Psoas muscle (tissue), 8 donors: ENCODE data around the gene ALK. TPM values are rescaled to one million over a fixed set of nuclear protein-coding genes. Genes with fewer than 3 reads are reported as not detected.

ENCODE experiments used
- ATAC-seq, 4 donors: fragments of 200-7000 bp; cut with Tn5 transposase; one replicate each; pipeline ENCODE4 v1.9.1; 2020; ENCODE audit warnings: moderate library complexity in 3 of 4, mild to moderate bottlenecking in 2 of 4
- DNase-seq, 2 donors: peaks; one replicate each; pipeline ENCODE4 v3.0.0-alpha.2; 2020
- H3K27ac ChIP-seq: fragments of 200-600 bp; one replicate; pipeline ENCODE4 v1.8.0; 2022
- H3K27me3 ChIP-seq, 3 donors: fragments of 200-600 bp in 1 of 3; one replicate each; pipeline versions ENCODE4 v1.6.1 to v1.8.0; 2013 to 2022; ENCODE audit warnings: low read length in 2 of 3, mild to moderate bottlenecking in 2 of 3, moderate library complexity in 1 of 3; ENCODE audit not compliant: insufficient read depth in 3 of 3
- H3K36me3 ChIP-seq, 2 donors: fragments of 200-600 bp in 1 of 2; one replicate each; pipeline versions ENCODE4 v1.6.1 to v1.8.0; 2013 to 2022; ENCODE audit warnings: low read depth in 1 of 2, mild to moderate bottlenecking in 1 of 2, moderate library complexity in 1 of 2; ENCODE audit not compliant: insufficient read depth in 1 of 2
- H3K4me1 ChIP-seq: fragments of 200-600 bp; one replicate; pipeline ENCODE4 v1.8.0; 2022
- H3K4me3 ChIP-seq: fragments of 200-600 bp; one replicate; pipeline ENCODE4 v1.8.0; 2022; ENCODE audit warnings: mild to moderate bottlenecking
- H3K9me3 ChIP-seq: fragments of 200-600 bp; one replicate; pipeline ENCODE4 v1.8.0; 2022
- WGBS, 3 donors: extraction: QIAGEN DNeasy Blood & Tissue Kit; methylation state at CpG; one replicate each; pipeline versions ENCODE4 v1.1.6 to v1.1.7; 2013; 5-methylcytosine and 5-hydroxymethylcytosine counted together
- intact Hi-C, 2 donors: fragments of 100-400 bp; cut with DNase I; formaldehyde crosslinking; loops; one replicate each; pipeline versions ENCODE4 v1.11.0 to v1.14.2; 2022
- polyA plus RNA-seq, 3 donors: library from polyadenylated mRNA; stranded (reverse); fragments of 200-250 nt; gene quantifications; one replicate each; pipeline ENCODE4 v1.2.3, GENCODE V29; 2013
- total RNA-seq, 4 donors: library from RNA; stranded (reverse); fragmentation: NEBNext Ultra II Directional in 2 of 4; extraction: Animal tissue kit (Norgen Biotek cat#: 25700) in 2 of 4; gene quantifications; one replicate each; pipeline versions ENCODE4 v1.2.1 to v1.2.4, GENCODE V29; 2021 to 2023
- TF ChIP-seq, protein P1 (sequence below): fragments of 200-600 bp; IDR thresholded peaks from one replicate; pipeline ENCODE4 v1.8.0; 2022; ENCODE audit warnings: antibody characterized with exemption
- donor health status: healthy with polysubstance abuse.
- donor health status: DM: no; HTN: no; CAD: no; lungs with moderate emphysema.
- donor health status: Bipolar disorder and iron deficiency.
- donor health status: healthy.
- donor health status: DM: yes; HTN: yes; CAD: no.
- donor health status: DM: no; HTN: no; CAD: no.
- donor health status: DM: no; HTN: no; CAD: no.
- donor health status: DM: yes; HTN: yes; CAD: no.

Gene ALK
- total and polyA plus RNA-seq, 7 donors: 0.03 to 0.32 (median 0.08) TPM; not detected in 2

DNA sequence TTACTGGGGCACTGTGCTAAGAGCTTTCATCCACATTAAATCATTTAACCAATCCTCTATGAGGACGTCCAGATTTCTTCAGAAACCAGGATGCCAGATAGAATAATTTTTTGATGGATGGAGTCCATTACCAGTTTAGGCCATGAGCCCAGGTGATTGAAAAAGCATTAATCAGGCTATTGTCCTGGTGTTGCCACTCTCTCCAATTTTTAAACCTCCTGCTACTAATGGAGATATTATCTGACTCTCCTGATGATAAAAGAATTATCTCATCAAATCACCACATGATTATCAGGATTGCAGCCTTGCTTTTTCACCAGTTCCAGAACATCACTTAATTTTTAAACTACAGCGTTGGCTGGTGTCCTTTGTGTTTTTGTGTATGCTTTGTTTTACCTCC, 404.0 kb downstream of the ALK start:
- Histone ChIP-seq H3K27me3 (peaks cover 0 to 2% (median 0%) of the 10 kb centered on the region in 3 donors), H3K27ac (no peak overlapping the region), H3K4me1 (peaks cover 7% of the 10 kb centered on the region), H3K9me3 (no peaks in the 10 kb centered on the region), H3K4me3 (no peak overlapping the region), H3K36me3 (no peaks in the 10 kb centered on the region)
- TF ChIP-seq, protein P1, sequence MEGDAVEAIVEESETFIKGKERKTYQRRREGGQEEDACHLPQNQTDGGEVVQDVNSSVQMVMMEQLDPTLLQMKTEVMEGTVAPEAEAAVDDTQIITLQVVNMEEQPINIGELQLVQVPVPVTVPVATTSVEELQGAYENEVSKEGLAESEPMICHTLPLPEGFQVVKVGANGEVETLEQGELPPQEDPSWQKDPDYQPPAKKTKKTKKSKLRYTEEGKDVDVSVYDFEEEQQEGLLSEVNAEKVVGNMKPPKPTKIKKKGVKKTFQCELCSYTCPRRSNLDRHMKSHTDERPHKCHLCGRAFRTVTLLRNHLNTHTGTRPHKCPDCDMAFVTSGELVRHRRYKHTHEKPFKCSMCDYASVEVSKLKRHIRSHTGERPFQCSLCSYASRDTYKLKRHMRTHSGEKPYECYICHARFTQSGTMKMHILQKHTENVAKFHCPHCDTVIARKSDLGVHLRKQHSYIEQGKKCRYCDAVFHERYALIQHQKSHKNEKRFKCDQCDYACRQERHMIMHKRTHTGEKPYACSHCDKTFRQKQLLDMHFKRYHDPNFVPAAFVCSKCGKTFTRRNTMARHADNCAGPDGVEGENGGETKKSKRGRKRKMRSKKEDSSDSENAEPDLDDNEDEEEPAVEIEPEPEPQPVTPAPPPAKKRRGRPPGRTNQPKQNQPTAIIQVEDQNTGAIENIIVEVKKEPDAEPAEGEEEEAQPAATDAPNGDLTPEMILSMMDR: no peak
- no peak for DNase-seq
- WGBS, 3 donors: 86 to 93% (median 89%) methylated on average over 2 of the region's 2 CpGs
- ATAC-seq: no peak
- intact Hi-C loops: no loop called here

DNA sequence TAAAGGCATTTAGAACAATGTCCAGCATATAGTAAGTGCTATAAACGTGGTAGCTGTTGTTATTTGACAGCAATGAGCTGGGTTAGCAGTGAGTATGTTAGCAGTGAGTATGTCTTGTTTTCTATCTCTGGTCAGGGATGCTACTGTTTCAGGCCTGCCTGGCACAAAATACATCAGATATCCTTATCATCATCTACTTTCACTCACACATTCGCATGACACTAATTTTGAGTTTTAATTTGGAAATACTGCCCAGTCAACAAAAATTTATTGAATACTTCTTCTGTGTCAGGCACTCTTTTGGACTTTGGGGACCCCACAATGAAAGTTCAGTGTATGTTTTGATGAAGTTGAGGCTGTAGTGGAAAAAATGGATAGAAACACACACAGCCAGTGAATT, 404.6 kb downstream of the ALK start:
- H3K27me3 ChIP-seq: peaks cover 0 to 2% (median 0%) of the 10 kb centered on the region in 3 donors
- WGBS, 3 donors: 71 to 94% (median 82%) methylated on average over 2 of the region's 2 CpGs
- intact Hi-C loops: no loop called here
- TF ChIP-seq, protein P1: no peak
- H3K4me3 ChIP-seq: no peak overlapping the region
- ATAC-seq (no peak), DNase-seq (no peak)
- H3K9me3 ChIP-seq: no peaks in the 10 kb centered on the region
- H3K36me3 ChIP-seq: no peaks in the 10 kb centered on the region
- H3K27ac ChIP-seq: no peak overlapping the region
- peaks cover 7% of the 10 kb centered on the region for H3K4me1 ChIP-seq

DNA sequence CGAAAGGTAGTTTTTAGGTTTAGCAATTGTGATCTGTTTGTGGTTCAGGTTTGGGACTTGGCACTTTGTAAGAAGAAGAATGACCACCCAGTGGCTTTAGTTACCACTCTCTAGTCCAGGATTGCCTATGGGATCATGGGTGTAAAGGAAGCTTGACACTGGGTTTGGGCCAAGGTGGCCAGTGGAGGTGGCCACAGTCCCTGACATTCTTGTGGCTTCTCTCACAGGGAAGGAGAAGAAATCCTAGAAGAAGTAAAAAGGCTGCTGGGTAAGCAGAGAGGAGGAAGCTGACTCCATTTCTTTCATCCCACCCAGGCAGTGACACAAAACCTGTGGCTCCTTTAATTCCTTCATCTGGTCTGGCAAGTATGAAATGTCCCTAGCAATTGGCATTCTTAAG, 411.5 kb downstream of the ALK start:
- no peak for ATAC-seq
- H3K9me3 ChIP-seq: no peaks in the 10 kb centered on the region
- no peak for DNase-seq
- H3K27ac ChIP-seq: no peak overlapping the region
- intact Hi-C loops: no loop called here
- peaks cover 0 to 2% (median 0%) of the 10 kb centered on the region in 3 donors for H3K27me3 ChIP-seq
- no peak overlapping the region for H3K4me3 ChIP-seq
- H3K36me3 ChIP-seq: no peaks in the 10 kb centered on the region
- 71 to 85% (median 80%) methylated on average over 1 of the region's 1 CpG for WGBS, 3 donors
- no peaks in the 10 kb centered on the region for H3K4me1 ChIP-seq
- TF ChIP-seq, protein P1: no peak

DNA sequence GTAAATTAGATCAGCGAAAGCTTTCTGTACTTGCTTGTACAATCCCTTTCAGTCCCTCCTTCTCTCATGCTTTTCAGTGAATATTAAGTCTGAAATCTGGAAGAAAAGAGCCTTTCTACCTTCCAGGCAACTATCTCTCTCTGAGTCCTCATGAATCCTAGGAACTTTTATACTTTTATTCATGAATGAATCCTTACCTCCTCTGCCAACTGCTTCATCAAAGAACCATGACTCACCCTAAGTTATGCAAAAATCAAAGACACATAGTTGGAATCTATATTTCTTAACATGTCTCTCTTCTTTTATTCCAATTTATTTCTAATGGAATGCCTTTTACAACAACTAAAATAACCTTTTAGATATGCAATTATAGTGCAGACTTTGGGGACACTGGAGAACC, 412.0 kb downstream of the ALK start:
- Histone ChIP-seq H3K9me3 (no peaks in the 10 kb centered on the region), H3K27ac (no peak overlapping the region), H3K36me3 (no peaks in the 10 kb centered on the region), H3K4me1 (no peaks in the 10 kb centered on the region), H3K27me3 (peaks cover 0 to 1% (median 0%) of the 10 kb centered on the region in 3 donors), H3K4me3 (no peak overlapping the region)
- 96 to 100% (median 100%) methylated on average over 1 of the region's 1 CpG for WGBS, 3 donors
- intact Hi-C loops: no loop called here
- no peak for DNase-seq
- no peak for ATAC-seq
- TF ChIP-seq, protein P1: no peak

DNA sequence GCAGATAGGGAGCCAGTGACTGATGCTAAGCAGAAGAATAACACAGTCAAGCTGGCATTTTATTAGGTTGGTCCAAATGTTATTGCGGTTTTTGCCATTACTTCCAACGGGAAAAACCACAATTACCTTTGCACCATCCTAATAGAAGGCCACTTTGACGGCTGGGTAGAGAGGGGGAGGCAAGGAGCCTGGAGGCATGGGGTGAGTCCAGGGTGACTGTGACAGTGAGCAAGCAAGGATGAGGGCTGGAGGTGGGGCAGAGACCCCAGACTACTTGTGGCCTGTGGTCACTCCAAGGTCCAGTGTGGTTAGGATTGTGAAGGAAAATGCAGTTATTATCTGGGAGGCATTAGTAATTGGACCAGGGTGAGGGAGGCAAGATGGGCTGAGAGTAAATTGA, 416.6 kb downstream of the ALK start:
- no peaks in the 10 kb centered on the region for H3K27me3 ChIP-seq
- H3K4me3 ChIP-seq: no peak overlapping the region
- ATAC-seq: no peak
- H3K36me3 ChIP-seq: no peaks in the 10 kb centered on the region
- WGBS, 3 donors: 75 to 89% (median 80%) methylated on average over 3 of the region's 3 CpGs
- intact Hi-C loops: no loop called here
- TF ChIP-seq, protein P1: no peak
- no peak overlapping the region for H3K27ac ChIP-seq
- H3K4me1 ChIP-seq: no peaks in the 10 kb centered on the region
- no peaks in the 10 kb centered on the region for H3K9me3 ChIP-seq
- DNase-seq: no peak
